ENCODE results near the gene UROC1.

UROC1 gene

DNA sequence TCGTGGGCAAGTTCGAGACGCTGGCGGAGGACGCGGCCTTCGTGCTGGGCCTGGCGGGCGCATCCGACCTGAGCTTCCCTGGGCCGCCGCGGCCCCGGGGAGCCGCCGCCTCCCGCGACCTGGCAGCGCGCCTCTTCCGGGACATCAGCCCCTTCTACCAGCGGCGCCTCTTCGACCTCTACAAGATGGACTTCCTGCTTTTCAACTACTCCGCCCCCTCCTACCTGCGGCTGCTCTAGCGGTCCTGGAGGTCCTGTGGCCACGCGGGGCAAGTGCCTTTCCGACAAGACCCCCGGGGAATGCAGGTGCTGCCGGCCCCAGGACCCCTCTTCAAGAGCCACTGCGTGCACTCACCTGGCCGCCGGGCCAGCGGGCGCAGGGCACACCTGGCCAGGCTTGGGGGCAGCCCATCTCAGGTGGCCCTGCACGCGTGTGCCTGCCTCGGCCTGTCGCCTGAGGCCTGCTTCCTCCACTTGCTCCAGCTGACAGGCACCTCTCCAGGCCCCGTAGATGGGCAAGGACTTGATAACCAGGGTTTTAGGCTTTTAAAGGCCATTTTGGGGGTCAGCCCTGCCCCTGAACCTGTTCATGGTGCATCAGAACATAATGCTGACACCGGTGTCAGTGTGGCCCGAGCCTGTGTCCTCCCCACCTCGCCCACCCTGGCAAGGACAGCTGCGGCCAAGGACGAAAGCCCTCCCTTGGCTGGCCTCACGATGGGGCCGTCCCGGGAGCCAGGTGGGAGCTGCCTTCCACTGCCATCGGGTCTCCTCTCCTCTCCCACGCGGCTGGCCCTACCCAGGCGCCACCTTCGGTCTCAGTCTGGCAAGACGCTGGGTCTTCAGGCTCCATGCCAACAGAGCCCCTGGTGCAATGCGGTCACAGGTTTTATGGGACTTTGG lies 25.0 kb upstream of the UROC1 start:
- TF ChIP-seq GATA2 (IDR thresholded peaks at IDR 0.05; ENCODE audit: low read depth, low read length), result no peak
- no peak for TF ChIP-seq GATA3 (IDR thresholded peaks at IDR 0.05; ENCODE audit: low read depth, low read length)

DNA sequence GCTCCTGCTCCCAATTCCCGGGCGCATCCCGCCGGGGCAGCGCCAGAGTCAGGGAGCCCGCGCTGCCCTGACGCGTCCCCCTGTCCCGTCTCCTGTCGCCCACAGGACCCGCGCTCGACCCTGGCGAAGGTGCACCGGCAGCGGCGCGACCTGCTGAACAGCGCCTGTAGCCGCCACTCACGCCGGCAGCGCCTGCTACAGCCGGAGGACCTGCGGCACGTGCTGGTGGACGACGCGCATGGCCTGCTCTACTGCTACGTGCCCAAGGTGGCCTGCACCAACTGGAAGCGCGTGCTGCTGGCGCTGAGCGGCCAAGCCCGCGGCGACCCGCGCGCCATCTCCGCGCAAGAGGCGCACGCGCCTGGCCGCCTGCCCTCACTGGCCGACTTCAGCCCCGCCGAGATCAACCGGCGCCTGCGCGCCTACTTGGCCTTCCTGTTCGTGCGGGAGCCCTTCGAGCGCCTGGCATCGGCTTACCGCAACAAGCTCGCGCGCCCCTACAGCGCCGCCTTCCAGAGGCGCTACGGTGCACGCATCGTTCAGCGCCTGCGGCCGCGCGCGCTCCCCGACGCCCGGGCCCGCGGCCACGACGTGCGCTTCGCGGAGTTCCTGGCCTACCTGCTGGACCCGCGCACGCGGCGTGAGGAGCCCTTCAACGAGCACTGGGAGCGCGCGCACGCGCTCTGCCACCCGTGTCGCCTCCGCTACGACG lies 24.2 kb upstream of the UROC1 start:
- TF ChIP-seq GATA2 (IDR thresholded peaks at IDR 0.05; ENCODE audit: low read depth, low read length) (no peak), GATA3 (IDR thresholded peaks at IDR 0.05; ENCODE audit: low read depth, low read length) (no peak)

DNA sequence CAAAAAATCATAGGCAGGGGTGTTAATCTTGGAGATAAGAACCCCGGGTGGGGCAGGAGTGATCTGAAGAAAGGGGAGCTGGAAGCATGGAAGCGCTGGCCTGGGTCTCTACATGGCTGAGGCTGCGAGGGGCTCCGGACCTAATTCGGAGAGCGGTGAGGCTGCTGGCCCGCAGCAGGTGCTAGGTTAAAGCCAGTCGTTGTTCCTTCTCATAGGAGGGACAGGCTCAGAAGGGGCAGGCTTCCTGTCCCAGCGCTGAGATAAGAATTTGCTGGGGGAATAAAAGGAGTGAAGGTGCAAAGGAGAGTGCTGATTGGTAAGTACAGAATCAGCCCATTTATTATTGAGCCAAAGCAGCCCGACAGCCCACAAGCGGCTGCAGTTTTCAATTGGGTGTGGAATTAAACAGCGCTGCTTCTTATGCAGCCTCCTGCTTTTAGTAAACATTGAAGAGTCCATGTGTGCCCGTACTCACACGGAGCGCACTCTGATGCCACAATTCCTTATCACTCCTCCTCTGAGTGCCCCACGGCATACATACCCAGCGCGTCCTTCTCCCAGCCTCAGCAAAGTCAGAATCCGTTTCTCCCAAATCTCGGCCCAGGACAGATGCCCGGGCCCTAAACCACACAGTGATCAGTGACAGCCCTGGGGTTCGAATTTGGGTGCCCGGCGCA lies 23.5 kb upstream of the UROC1 start:
- TF ChIP-seq GATA2 (IDR thresholded peaks at IDR 0.05; ENCODE audit: low read depth, low read length) (no peak), GATA3 (IDR thresholded peaks at IDR 0.05; ENCODE audit: low read depth, low read length) (no peak)

DNA sequence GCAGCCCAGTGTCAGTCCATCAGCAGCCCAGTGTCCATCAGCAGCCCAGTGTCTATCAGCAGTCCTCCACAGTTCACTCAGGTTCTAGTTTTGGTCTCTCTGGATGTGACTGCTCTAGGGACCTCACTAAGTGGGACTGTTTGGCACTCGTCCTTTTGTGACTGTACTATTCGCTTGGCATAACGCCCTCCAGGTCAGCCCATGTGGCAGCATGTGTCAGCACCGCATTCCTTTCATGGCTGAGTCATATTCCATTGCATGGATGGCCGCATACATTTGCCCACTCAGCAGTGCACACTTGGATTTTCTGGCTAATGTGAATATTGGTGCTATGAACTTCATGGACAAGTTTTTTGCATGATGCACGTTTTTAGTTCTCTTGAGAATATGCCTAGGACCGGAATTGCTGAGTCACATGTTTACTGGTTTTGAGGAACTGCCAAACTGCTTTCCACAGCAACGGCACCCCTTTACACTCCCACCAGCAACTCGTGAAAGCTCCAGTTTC lies 22.8 kb upstream of the UROC1 start:
- no peak for TF ChIP-seq GATA2 (IDR thresholded peaks at IDR 0.05; ENCODE audit: low read depth, low read length)

DNA sequence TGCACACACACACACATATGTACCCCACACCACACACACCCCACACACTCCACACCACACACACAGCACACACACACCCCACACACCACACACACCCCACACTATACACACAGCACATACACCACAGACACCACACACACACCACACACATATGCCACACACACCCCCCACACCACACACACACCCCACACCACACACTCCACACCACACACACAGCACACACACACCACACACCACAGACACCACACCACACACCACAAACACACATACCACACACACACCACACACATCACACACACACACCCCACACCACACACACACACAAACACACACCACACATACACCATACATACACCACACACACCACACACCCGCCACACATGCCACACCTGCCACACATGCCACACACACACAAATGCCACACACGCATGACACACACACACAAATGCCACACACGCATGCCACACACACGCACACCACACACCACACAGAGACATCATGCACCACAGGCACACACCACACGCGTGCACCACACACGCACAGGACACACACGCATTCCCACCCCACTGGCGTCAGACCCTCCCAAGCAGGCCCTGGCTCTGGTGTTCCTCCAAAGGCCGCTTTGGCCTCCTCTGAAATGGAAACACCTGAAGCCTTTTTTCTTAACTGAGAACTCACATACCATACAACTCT lies 22.1 kb upstream of the UROC1 start:
- TF ChIP-seq GATA3 (IDR thresholded peaks at IDR 0.05; ENCODE audit: low read depth, low read length), result no peak

DNA sequence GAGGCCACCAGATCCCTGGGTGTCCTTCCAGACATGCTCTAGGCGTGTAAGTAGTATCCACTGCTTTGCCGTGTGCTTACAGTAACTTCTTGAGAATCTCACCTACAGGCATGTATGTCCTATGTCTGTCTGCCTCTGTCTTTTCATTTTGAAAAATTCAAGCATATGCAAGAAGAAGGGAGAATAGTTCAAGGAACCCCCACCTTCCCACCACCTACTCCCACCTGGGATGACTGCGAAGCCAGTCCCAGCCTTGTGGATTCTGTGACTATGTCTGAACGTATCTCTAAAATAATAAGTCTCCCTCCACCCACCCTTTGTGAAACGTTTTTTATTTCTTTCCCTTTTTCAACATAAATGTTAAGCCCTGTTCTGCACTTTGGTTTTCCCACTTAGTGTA lies 21.4 kb upstream of the UROC1 start:
- TF ChIP-seq GATA3 (IDR thresholded peaks at IDR 0.05; ENCODE audit: low read depth, low read length) (no peak), GATA2 (IDR thresholded peaks at IDR 0.05; ENCODE audit: low read depth, low read length) (no peak)

DNA sequence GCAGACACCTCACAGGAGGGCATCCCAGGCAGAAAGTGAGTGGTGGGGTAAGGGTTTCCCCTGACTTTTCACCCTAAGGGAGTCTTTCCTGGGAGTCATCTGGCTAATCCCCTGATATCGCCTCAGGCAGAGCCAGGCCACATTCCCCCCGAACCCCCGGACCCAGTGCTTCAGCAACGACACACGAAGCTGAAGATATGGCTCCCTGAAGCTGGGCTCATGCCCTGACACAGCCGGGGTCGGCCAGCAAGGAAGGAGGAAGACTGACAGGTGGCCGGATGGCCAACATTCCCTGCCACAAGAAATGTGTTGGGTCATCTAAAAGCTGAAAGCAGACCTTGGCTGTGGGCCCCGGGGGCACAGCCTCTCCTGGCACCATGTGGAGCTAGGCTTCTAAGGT lies 20.7 kb upstream of the UROC1 start:
- TF ChIP-seq GATA2 (IDR thresholded peaks at IDR 0.05; ENCODE audit: low read depth, low read length) (no peak), GATA3 (IDR thresholded peaks at IDR 0.05; ENCODE audit: low read depth, low read length) (no peak)

DNA sequence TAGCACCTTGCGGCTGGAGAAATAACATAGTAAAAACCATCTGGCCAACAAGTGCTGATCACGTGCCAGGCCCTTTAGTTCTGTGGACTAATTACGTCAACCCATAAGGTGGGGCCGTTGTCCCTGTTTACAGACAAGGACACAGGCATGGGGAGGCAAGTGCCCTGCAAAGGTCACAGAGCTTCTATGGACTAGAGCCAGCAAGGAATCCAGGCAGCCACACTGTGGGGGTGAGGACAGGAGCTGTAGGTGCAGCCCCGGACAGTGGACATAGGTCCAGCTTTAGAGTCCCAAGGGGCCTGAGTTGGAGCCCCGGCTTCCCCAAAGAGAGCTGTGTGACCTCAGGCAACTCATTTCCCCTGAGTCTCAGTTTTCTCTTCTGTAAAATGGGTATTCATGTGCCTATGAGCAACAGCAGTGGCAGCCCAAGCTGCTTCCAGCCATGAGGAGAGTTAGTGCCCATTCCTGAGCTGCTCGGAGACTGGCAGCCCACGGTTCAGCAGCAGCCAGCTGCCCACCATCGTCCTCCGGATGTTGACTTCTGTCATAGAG lies 20.2 kb upstream of the UROC1 start:
- TF ChIP-seq GATA3 (IDR thresholded peaks at IDR 0.05; ENCODE audit: low read depth, low read length) (no peak), GATA2 (IDR thresholded peaks at IDR 0.05; ENCODE audit: low read depth, low read length) (no peak)

DNA sequence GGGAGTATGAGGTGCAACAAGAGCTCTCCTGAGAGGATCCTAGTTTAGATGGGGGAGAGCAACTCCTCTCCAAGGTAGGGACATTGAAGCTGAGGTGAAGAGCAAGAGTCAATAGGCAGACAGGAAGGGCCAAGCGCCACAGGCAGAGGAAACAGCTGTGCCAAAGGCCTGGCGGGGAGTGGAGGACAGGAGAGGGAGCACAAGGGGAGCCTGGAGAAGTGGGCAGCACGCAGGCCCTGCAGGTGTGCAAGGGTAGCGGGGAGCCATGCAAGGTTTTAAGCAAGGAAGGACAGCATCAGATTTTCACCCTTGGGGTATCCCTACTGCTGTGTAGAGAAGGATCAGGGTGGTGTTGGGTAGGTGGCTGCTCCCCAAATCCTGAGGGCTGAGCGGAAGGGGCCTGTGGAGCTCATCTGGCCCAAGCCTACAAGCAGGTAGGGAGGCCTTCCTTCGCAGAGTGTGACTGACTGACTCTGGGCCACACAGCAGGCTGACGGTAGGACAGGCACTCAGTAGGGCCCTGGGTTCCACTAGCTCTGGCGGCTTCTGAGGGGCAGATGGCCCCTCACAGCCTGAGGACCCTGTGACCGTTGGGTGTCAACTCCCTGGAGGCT lies 19.6 kb upstream of the UROC1 start:
- TF ChIP-seq GATA3 (IDR thresholded peaks at IDR 0.05; ENCODE audit: low read depth, low read length) (no peak), GATA2 (IDR thresholded peaks at IDR 0.05; ENCODE audit: low read depth, low read length) (no peak)

DNA sequence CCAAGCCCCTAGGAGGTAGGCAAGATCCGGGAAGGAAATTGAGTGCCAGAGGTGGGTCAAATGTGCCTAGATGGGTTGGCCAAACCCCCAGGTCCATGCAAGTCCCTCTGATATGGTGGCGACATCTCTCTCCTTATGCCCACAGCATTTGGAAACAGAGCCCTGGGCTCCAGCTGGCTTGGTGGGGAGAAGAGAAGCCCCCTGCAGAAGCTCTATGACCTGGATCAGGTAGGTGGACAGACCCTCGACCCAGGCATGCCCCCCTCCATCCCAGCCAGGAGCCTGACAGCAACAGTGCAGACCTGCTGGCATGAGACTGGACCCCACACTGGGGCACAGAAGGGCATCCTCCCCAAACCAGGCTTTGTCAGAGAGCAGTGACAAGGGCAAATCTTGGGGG lies 18.6 kb upstream of the UROC1 start:
- TF ChIP-seq GATA2 (IDR thresholded peaks at IDR 0.05; ENCODE audit: low read depth, low read length), result no peak
- no peak for TF ChIP-seq GATA3 (IDR thresholded peaks at IDR 0.05; ENCODE audit: low read depth, low read length)

DNA sequence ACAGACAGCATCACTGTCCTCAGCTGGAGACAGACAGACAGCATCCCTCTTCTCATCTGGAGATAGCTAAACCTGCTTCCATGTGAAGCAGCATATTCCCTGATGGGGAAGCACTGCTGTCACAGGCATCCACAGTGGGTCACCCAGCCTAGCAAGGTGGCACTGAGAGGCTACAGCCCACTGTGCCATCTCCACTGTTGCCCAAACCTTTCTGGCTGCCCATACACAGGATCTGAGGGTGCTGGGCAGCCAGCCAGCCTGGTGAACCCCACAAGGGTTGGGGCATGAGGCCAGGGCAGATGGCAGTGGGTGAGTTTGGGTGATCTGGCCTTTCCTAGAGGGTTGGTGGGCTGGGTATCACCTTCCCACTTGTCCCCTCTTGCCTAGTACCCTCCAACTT lies 18.1 kb upstream of the UROC1 start:
- TF ChIP-seq GATA2 (IDR thresholded peaks at IDR 0.05; ENCODE audit: low read depth, low read length) (no peak), GATA3 (IDR thresholded peaks at IDR 0.05; ENCODE audit: low read depth, low read length) (no peak)

DNA sequence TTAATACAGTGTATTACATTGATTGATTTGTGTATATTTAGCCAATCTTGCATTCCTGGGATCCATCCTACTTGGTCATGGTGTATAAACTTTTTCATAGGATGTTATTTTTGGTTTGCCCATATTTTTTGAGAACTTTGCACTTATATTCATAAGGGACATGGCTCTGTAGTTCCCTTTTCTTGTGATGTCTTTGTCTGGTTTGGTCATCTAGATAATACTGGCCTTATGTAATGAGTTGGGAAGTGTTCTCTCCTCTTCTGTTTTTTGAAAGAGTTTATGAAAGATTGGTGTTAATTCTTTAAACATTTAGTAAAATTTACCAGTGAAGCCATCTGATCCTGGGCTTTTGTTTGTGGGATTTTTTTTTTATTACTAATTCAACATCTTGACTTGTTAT lies 15.9 kb upstream of the UROC1 start:
- no peak for TF ChIP-seq GATA2 (IDR thresholded peaks at IDR 0.05; ENCODE audit: low read depth, low read length)
- no peak for TF ChIP-seq GATA3 (IDR thresholded peaks at IDR 0.05; ENCODE audit: low read depth, low read length)

DNA sequence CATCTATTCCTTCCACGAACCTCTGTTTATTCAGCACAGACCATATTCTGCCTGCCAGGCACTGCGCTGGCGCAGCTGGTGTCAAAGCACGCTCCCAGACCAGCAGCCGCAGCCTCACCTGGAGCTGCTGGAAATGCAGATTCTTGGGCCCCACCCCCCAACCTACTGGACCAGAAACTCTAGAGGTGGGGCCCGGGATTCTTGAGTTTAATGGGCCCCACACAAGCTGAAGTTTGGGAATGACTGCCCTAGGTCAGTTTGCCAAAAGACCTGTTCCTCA lies 13.4 kb upstream of the UROC1 start:
- TF ChIP-seq GATA2 (IDR thresholded peaks at IDR 0.05; ENCODE audit: low read depth, low read length) (no peak), GATA3 (IDR thresholded peaks at IDR 0.05; ENCODE audit: low read depth, low read length) (no peak)
